Osteocyte (in vitro differentiated cells): ENCODE data around the gene CES2. TPM values are rescaled to one million over a fixed set of nuclear protein-coding genes. Genes with fewer than 3 reads are reported as not detected.

Source experiments
- DNase-seq: peaks from one replicate; pipeline ENCODE4 v3.0.0; 2021; ENCODE audit warnings: mixed read lengths; ENCODE audit not compliant: unreplicated experiment; ENCODE audit errors: extremely low spot score
- H3K27ac Mint-ChIP-seq: one replicate; pipeline ENCODE4 v1.8.0; 2021; ENCODE audit warnings: mild to moderate bottlenecking, mixed read lengths; ENCODE audit not compliant: unreplicated experiment
- H3K27me3 Mint-ChIP-seq: one replicate; pipeline ENCODE4 v1.8.0; 2021; ENCODE audit warnings: mixed read lengths; ENCODE audit not compliant: unreplicated experiment
- H3K36me3 Mint-ChIP-seq: one replicate; pipeline ENCODE4 v1.8.0; 2021; ENCODE audit warnings: mixed read lengths; ENCODE audit not compliant: unreplicated experiment
- H3K4me1 Mint-ChIP-seq: one replicate; pipeline ENCODE4 v1.8.0; 2021; ENCODE audit warnings: mixed read lengths; ENCODE audit not compliant: unreplicated experiment
- H3K4me3 Mint-ChIP-seq: one replicate; pipeline ENCODE4 v1.8.0; 2021; ENCODE audit warnings: mild to moderate bottlenecking, moderate library complexity, mixed read lengths; ENCODE audit not compliant: unreplicated experiment
- H3K9me3 Mint-ChIP-seq: one replicate; pipeline ENCODE4 v1.8.0; 2021; ENCODE audit warnings: mixed read lengths; ENCODE audit not compliant: unreplicated experiment
- long read RNA-seq: library from polyadenylated mRNA; unstranded; transcript quantifications from one replicate; pipeline ENCODE4 v2.0.0, GENCODE V29; 2021
- total RNA-seq: library from RNA; stranded (reverse); gene quantifications from 2 replicates; pipeline ENCODE4 v1.2.1, GENCODE V29; 2021
- TF ChIP-seq, protein P1 (sequence below): fragments of 200-600 bp; sonication (generic); IDR thresholded peaks from 2 replicates; pipeline ENCODE4 v1.5.0; 2021; ENCODE audit warnings: antibody characterized with exemption, mild to moderate bottlenecking, moderate library complexity

CES2 gene, protein sequence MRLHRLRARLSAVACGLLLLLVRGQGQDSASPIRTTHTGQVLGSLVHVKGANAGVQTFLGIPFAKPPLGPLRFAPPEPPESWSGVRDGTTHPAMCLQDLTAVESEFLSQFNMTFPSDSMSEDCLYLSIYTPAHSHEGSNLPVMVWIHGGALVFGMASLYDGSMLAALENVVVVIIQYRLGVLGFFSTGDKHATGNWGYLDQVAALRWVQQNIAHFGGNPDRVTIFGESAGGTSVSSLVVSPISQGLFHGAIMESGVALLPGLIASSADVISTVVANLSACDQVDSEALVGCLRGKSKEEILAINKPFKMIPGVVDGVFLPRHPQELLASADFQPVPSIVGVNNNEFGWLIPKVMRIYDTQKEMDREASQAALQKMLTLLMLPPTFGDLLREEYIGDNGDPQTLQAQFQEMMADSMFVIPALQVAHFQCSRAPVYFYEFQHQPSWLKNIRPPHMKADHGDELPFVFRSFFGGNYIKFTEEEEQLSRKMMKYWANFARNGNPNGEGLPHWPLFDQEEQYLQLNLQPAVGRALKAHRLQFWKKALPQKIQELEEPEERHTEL
- total RNA-seq: 38.6 and 40.5 TPM in 2 replicates
- long read RNA-seq, transcript CES2-201 (12 exons, 3,927 nt): major isoform, 53 of 82 reads
- long read RNA-seq, partial matches to known transcripts: 7 of 82 reads
- long read RNA-seq, other reads (novel, unspliced or antisense): 14 of 82 reads

DNA sequence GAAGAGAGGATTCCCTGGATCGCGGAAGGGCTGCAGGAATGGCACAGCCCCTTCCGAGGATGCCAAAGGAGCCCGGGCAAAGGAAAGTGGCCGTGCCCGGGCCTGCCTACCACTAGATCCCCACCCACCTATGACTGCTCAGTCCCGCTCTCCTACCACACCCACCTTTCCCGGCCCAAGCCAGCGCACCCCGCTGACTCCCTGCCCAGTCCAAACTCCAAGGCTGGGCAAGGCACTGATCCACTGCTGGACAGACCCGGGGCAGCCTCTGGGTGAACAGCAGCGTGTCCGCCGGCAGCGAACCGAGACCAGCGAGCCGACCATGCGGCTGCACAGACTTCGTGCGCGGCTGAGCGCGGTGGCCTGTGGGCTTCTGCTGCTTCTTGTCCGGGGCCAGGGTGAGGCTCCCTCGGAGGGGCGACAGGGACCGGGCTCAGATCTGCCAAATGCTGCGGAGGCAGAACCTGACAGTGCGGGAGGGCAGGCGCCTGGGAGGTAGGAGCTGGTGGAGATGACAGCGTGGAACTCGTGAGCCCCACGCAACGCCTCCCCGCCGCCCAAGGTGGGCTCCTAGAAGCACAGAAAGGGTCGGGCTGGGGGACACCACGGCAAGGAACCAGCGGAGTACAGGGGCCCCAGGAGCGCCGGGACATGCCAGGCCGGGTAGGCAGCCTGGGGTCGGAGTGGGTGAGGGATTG lies at the start of gene CES2:
Gene CES2 (plus strand): TSS at position 203 of the 698 bp plus-strand sequence. CDS start 120 bp downstream, at position 323.
- Mint-ChIP-seq H3K4me1 (peaks cover 40% of the 10 kb centered on the region), H3K27ac (peak within 1 kb of the TSS; percentile 93), H3K9me3 (no peaks in the 10 kb centered on the region), H3K4me3 (peak within 1 kb of the TSS; percentile 96), H3K27me3 (no peaks in the 10 kb centered on the region), H3K36me3 (peaks cover 4% of the 10 kb centered on the region)
- DNase-seq: no peak
- TF ChIP-seq, protein P1, sequence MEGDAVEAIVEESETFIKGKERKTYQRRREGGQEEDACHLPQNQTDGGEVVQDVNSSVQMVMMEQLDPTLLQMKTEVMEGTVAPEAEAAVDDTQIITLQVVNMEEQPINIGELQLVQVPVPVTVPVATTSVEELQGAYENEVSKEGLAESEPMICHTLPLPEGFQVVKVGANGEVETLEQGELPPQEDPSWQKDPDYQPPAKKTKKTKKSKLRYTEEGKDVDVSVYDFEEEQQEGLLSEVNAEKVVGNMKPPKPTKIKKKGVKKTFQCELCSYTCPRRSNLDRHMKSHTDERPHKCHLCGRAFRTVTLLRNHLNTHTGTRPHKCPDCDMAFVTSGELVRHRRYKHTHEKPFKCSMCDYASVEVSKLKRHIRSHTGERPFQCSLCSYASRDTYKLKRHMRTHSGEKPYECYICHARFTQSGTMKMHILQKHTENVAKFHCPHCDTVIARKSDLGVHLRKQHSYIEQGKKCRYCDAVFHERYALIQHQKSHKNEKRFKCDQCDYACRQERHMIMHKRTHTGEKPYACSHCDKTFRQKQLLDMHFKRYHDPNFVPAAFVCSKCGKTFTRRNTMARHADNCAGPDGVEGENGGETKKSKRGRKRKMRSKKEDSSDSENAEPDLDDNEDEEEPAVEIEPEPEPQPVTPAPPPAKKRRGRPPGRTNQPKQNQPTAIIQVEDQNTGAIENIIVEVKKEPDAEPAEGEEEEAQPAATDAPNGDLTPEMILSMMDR: no peak

DNA sequence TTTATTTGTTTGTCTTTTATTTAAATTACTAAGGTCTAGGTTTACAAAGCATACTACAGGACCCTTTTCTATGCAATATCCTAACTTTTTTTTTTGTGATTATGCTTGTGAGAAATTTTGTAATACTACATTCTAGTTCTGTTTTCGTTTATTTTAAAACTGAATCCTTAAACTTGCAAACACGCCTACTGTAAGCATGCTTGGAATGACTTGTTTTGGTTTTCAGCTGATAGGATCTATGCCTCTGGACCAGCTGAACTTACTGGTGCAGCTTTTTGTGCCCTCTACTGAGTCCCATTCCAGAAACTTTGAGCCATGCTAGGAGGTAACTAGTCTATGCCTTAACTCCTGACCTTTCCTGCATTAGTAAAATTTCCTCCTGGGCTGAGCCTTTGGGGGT lies 49.0 kb upstream of the CES2 start:
- DNase-seq: no peak
- H3K27me3 Mint-ChIP-seq: no peaks in the 10 kb centered on the region
- H3K9me3 Mint-ChIP-seq: no peaks in the 10 kb centered on the region
- H3K36me3 Mint-ChIP-seq: peaks cover 18% of the 10 kb centered on the region
- TF ChIP-seq, protein P1: no peak
- H3K4me3 Mint-ChIP-seq: no peak overlapping the region
- peaks cover 7% of the 10 kb centered on the region for H3K4me1 Mint-ChIP-seq
- H3K27ac Mint-ChIP-seq: no peak overlapping the region

DNA sequence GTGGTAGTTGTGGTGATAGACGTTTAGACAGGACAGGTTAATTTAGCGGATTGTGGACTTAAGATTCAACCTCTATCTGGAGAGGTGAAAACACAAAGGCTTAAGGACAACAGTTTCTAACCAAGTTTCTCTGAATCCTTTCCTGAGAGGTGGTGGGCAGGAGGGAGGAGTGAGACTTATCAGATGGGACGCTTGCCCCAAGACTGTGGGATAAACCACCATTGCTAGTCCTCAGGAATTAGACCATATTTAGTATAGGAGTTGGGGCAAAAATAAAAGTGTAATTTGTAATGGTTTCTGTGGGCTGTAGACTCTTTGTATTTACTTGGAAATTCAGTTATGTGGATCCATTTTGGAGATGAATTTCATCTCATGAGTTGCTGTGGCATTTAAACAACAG lies 48.4 kb upstream of the CES2 start:
- Mint-ChIP-seq H3K27me3 (no peaks in the 10 kb centered on the region), H3K4me1 (peaks cover 5% of the 10 kb centered on the region), H3K9me3 (no peaks in the 10 kb centered on the region), H3K4me3 (no peak overlapping the region), H3K36me3 (peaks cover 18% of the 10 kb centered on the region), H3K27ac (no peak overlapping the region)
- no peak for DNase-seq
- TF ChIP-seq, protein P1: no peak

DNA sequence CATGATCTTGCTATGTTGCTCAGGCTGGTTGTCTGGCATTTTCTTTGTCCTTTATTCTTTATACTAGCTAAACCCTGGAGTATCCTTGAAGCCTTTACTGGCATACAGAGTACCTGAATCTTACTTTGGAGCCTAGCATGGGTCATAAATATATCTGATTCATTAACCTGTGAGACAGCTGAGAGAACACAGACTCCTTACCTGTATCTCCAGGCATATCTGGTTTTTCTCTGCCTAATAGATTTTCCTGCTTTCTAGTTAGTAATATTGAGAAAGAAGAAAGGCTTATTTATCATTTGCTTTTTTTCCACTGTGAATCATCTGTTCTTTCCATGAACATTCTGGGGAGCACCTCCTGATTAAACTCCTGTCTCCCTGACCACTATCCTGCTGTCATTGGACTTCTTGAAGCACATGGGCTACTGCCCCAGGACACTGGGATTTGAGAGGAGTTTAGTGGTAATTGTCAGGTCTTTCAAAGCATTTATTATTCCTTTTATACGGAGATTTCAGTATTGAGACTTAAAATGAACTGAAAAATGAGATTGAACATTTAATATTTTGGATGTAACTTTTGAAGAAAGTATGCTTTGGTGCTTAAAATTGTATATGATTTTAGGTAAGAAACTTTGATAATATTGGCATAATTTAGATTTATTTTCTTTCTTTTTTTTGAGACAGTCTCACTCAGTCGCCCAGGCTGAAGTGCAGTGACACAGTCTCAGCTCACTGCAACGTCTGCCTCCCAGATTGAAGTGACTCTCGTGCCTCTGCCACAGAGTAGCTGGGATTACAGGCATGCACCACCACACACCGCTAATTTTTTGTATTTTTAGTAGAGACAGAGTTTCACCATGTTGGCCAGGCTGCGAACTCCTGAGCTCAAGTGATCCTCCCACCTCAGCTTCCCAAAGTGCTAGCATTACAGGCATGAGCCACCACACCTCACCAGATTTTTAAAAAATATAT lies 46.4 kb upstream of the CES2 start:
- Mint-ChIP-seq H3K4me3 (no peak overlapping the region), H3K4me1 (peaks cover 4% of the 10 kb centered on the region), H3K27me3 (no peaks in the 10 kb centered on the region), H3K36me3 (peaks cover 18% of the 10 kb centered on the region), H3K9me3 (no peaks in the 10 kb centered on the region), H3K27ac (no peak overlapping the region)
- TF ChIP-seq, protein P1: no peak
- DNase-seq: no peak
